DND-41 (cell line): Measurements from ENCODE around the gene DIPK2A.

Experiments used
- CTCF ChIP-seq: IDR thresholded peaks from 2 replicates; pipeline ENCODE4 v1.5.1; 2012; ENCODE audit warnings: borderline replicate concordance, low read length, moderate library complexity, mild to moderate bottlenecking; ENCODE audit not compliant: poor library complexity, severe bottlenecking; ENCODE audit errors: extremely low read depth
- EZH2 ChIP-seq: IDR thresholded peaks from 3 replicates; pipeline ENCODE4 v1.6.1; 2012; ENCODE audit warnings: borderline replicate concordance, low read depth, mild to moderate bottlenecking, moderate library complexity, low read length, inconsistent platforms; ENCODE audit not compliant: severe bottlenecking

- TF ChIP-seq EZH2 (no peak), CTCF (no peak)
Observed at GRCh38 chr3:144011251-144011799, 39.7 kb downstream of the DIPK2A start.
